Loucy (cell line): ENCODE results near the gene ZBTB42.

Source experiments
- H2AFZ ChIP-seq: fragments of 200-600 bp; sonication (generic); 2 replicates; pipeline ENCODE4 v1.6.0; 2016; ENCODE audit warnings: antibody characterized with exemption, mild to moderate bottlenecking, low read length, moderate library complexity
- H3F3A ChIP-seq: fragments of 200-600 bp; 2 replicates; pipeline ENCODE4 v1.6.0; 2016; ENCODE audit warnings: antibody characterized with exemption, low read depth, mild to moderate bottlenecking
- H3K27me3 ChIP-seq: fragments of 200-600 bp; sonication (generic); 2 replicates; pipeline ENCODE4 v1.6.1; 2014; ENCODE audit warnings: low read length, mild to moderate bottlenecking; ENCODE audit not compliant: insufficient read depth, poor library complexity, severe bottlenecking
- H3K36me3 ChIP-seq: fragments of 200-600 bp; sonication (generic); 2 replicates; pipeline ENCODE4 v1.6.1; 2016; ENCODE audit warnings: low read length; ENCODE audit not compliant: insufficient read depth
- H3K4me1 ChIP-seq: fragments of 200-600 bp; sonication (generic); 2 replicates; pipeline ENCODE4 v1.5.1; 2014; ENCODE audit warnings: low read length, mild to moderate bottlenecking; ENCODE audit not compliant: insufficient read depth, poor library complexity, severe bottlenecking
- H3K4me2 ChIP-seq: fragments of 200-600 bp; sonication (generic); 2 replicates; pipeline ENCODE4 v1.6.0; 2014; ENCODE audit warnings: antibody characterized with exemption, low read length, low read depth, mild to moderate bottlenecking; ENCODE audit not compliant: poor library complexity, severe bottlenecking
- H3K4me3 ChIP-seq: fragments of 200-600 bp; sonication (generic); 2 replicates; pipeline ENCODE4 v1.5.1; 2014; ENCODE audit warnings: low read length, mild to moderate bottlenecking, mixed read lengths; ENCODE audit not compliant: poor library complexity, severe bottlenecking
- H3K79me2 ChIP-seq: fragments of 200-600 bp; sonication (generic); 2 replicates; pipeline ENCODE4 v1.6.1; 2014; ENCODE audit warnings: low read length; ENCODE audit not compliant: insufficient read depth
- H3K9ac ChIP-seq: fragments of 200-600 bp; sonication (generic); 2 replicates; pipeline ENCODE4 v1.6.0; 2014; ENCODE audit warnings: mild to moderate bottlenecking, low read depth, low read length, moderate library complexity; ENCODE audit not compliant: poor library complexity, severe bottlenecking
- H3K9me2 ChIP-seq: fragments of 200-600 bp; sonication (generic); replicated peaks from 2 replicates; pipeline ENCODE4 v1.6.1; 2016; ENCODE audit warnings: low read depth, low read length, mixed read lengths
- H3K9me3 ChIP-seq: fragments of 200-600 bp; sonication (generic); 2 replicates; pipeline ENCODE4 v1.6.1; 2014; ENCODE audit warnings: mild to moderate bottlenecking, antibody characterized with exemption, low read length, low read depth; ENCODE audit not compliant: insufficient read depth
- H4K20me1 ChIP-seq: fragments of 200-600 bp; sonication (generic); 2 replicates; pipeline ENCODE4 v1.6.0; 2014; ENCODE audit warnings: antibody characterized with exemption, low read length, mild to moderate bottlenecking; ENCODE audit not compliant: insufficient read depth, poor library complexity, severe bottlenecking
- EZH2phosphoT487 ChIP-seq: fragments of 200-600 bp; IDR thresholded peaks from 2 replicates; pipeline ENCODE4 v1.6.1; 2018; ENCODE audit warnings: antibody characterized with exemption, mild to moderate bottlenecking, moderate library complexity, borderline replicate concordance
- TF ChIP-seq, protein P1 (sequence below): fragments of 200-600 bp; sonication (generic); conservative IDR thresholded peaks from 2 replicates; pipeline ENCODE4 v1.5.1; 2014; ENCODE audit warnings: mild to moderate bottlenecking, antibody characterized with exemption, low read length

Gene ZBTB42

DNA sequence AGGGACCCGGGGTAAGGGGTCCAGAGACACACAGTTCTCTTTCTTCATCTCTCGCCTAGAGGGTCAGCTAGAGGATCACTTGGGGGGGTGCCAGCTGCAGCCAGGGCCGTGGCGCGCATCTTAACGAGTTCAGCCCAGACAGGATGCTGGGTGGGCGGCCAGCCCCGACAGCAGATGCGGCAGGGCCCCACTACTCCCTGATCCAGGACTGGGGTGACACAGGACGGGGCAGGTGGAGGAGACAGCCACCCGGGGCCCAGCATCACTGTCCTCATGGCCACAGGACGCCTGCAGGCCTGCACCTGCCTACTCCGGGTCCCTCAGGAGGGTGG is 18.1 kb upstream of the ZBTB42 start:
- Histone ChIP-seq H2AFZ (no peak overlapping the region), H3K27me3 (no peaks in the 10 kb centered on the region), H3K4me1 (peaks cover 2% of the 10 kb centered on the region), H3K79me2 (peaks cover 32% of the 10 kb centered on the region; the same call in 1 of the 2 replicates), H3K4me2 (no peak overlapping the region), H3K9me2 (no peaks in the 10 kb centered on the region), H3K36me3 (peaks cover 8% of the 10 kb centered on the region; the same call in 1 of the 2 replicates), H3F3A (no peaks in the 10 kb centered on the region), H4K20me1 (peaks cover 24% of the 10 kb centered on the region), H3K4me3 (no peak overlapping the region), H3K9ac (no peak overlapping the region), H3K9me3 (no peaks in the 10 kb centered on the region)
- TF ChIP-seq, protein P1, sequence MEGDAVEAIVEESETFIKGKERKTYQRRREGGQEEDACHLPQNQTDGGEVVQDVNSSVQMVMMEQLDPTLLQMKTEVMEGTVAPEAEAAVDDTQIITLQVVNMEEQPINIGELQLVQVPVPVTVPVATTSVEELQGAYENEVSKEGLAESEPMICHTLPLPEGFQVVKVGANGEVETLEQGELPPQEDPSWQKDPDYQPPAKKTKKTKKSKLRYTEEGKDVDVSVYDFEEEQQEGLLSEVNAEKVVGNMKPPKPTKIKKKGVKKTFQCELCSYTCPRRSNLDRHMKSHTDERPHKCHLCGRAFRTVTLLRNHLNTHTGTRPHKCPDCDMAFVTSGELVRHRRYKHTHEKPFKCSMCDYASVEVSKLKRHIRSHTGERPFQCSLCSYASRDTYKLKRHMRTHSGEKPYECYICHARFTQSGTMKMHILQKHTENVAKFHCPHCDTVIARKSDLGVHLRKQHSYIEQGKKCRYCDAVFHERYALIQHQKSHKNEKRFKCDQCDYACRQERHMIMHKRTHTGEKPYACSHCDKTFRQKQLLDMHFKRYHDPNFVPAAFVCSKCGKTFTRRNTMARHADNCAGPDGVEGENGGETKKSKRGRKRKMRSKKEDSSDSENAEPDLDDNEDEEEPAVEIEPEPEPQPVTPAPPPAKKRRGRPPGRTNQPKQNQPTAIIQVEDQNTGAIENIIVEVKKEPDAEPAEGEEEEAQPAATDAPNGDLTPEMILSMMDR: no peak
- no peak for TF ChIP-seq EZH2phosphoT487

DNA sequence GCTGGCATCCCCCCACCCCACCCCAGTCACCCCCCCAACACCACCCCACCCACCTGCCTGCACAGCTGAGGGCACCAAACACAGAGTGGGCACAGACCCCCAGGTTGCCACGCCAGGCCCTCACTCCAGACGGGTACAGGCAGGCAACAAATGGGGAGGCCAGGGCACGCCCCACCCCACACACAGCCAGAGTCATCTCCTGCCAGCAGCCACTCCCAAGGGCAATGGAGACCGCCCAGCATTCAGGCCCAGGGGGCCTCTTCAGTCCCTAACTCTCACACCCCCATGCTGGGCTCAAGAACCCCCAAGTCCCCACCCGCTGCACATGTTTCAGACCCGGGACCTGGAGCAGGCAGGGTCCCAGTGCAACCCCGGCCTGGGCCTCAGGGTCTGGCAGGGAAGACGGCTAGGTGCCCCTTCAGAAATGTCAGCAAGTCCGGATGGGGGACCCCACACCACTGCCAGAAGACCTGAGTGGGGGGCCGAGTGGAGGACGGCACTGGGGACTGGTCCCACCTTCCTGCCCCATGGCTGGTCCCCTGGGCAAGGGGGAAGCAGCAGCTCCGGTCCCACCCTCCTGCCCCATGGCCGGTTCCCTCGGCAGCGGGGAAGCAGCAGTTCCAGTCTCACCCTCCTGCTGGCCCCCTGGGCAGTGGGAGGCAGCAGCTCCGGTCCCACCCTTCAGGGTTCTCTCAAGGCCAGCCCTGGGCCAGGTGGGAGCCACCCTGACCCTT is 17.2 kb upstream of the ZBTB42 start:
- H3K4me1 ChIP-seq: peaks cover 2% of the 10 kb centered on the region
- no peak overlapping the region for H3K4me2 ChIP-seq
- no peaks in the 10 kb centered on the region for H3K9me2 ChIP-seq
- no peak overlapping the region for H3K4me3 ChIP-seq
- H3F3A ChIP-seq: no peaks in the 10 kb centered on the region
- peaks cover 8% of the 10 kb centered on the region; the same call in 1 of the 2 replicates for H3K36me3 ChIP-seq
- H3K27me3 ChIP-seq: no peaks in the 10 kb centered on the region
- H3K9me3 ChIP-seq: no peaks in the 10 kb centered on the region
- H3K79me2 ChIP-seq: peaks cover 41% of the 10 kb centered on the region; the same call in 1 of the 2 replicates
- peaks cover 29% of the 10 kb centered on the region for H4K20me1 ChIP-seq
- H3K9ac ChIP-seq: no peak overlapping the region
- TF ChIP-seq, protein P1: no peak
- TF ChIP-seq EZH2phosphoT487: no peak
- no peak overlapping the region for H2AFZ ChIP-seq

DNA sequence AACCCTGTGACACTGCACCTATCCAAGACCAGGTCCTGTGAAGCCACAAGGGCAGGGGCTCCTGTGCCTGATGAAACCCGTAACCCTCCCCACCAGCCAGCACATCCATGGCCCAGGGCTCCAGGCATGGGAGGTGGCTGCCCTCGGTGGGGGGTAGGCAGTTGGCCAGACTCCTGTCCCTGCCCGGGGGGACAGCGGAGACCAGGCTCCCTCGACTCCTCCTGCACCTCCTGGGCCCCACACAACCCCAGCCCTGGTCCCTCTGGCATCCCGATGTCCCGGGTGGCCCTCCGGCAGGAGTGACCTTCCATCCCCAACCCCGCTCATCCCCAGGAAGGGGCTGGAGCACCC is 16.7 kb upstream of the ZBTB42 start:
- H4K20me1 ChIP-seq: peaks cover 31% of the 10 kb centered on the region
- peaks cover 8% of the 10 kb centered on the region; the same call in 1 of the 2 replicates for H3K36me3 ChIP-seq
- no peaks in the 10 kb centered on the region for H3K9me3 ChIP-seq
- H3K4me3 ChIP-seq: no peak overlapping the region
- no peak overlapping the region for H3K9ac ChIP-seq
- H3K27me3 ChIP-seq: no peaks in the 10 kb centered on the region
- peaks cover 2% of the 10 kb centered on the region for H3K4me1 ChIP-seq
- no peak overlapping the region for H3K4me2 ChIP-seq
- H3K79me2 ChIP-seq: peaks cover 47% of the 10 kb centered on the region; the same call in 1 of the 2 replicates
- TF ChIP-seq, protein P1: no peak
- no peak for TF ChIP-seq EZH2phosphoT487
- H2AFZ ChIP-seq: no peak overlapping the region
- H3F3A ChIP-seq: no peaks in the 10 kb centered on the region
- no peaks in the 10 kb centered on the region for H3K9me2 ChIP-seq
